ENCODE measurements around the gene C12orf42.

C12orf42 gene

GRCh38 chr12:103499571-103499970, 3.8 kb upstream of the C12orf42 start:
- no peak for DNase-seq (ENCODE audit: low read depth)
- no peak overlapping the region for H3K4me3 ChIP-seq (ENCODE audit: low read depth, low read length)

GRCh38 chr12:103498990-103499389, 3.2 kb upstream of the C12orf42 start:
- DNase-seq (ENCODE audit: low read depth) = no peak
- H3K4me3 ChIP-seq (ENCODE audit: low read depth, low read length) = no peak overlapping the region

GRCh38 chr12:103494734-103495468, 867 bp downstream of the C12orf42 start:
- H3K4me3 ChIP-seq (ENCODE audit: low read depth, low read length) = peak overlapping the region; percentile 33
- DNase-seq (ENCODE audit: low read depth) = no peak

- DNase-seq (ENCODE audit: low read depth) = no peak
- no peak overlapping the region for H3K4me3 ChIP-seq (ENCODE audit: low read depth, low read length)
Measured at GRCh38 chr12:103494051-103494733, 1.6 kb downstream of the C12orf42 start.

- DNase-seq (ENCODE audit: low read depth) = no peak
- no peak overlapping the region for H3K4me3 ChIP-seq (ENCODE audit: low read depth, low read length)
Measured at GRCh38 chr12:103493199-103493598, 2.6 kb downstream of the C12orf42 start.

GRCh38 chr12:103482365-103482764, 13.4 kb downstream of the C12orf42 start:
- DNase-seq (ENCODE audit: low read depth) = no peak
- no peak overlapping the region for H3K4me3 ChIP-seq (ENCODE audit: low read depth, low read length)

GRCh38 chr12:103475073-103475472, 20.7 kb downstream of the C12orf42 start:
- H3K4me3 ChIP-seq (ENCODE audit: low read depth, low read length) = no peak overlapping the region

GRCh38 chr12:103470664-103471063, 25.1 kb downstream of the C12orf42 start:
- no peak overlapping the region for H3K4me3 ChIP-seq (ENCODE audit: low read depth, low read length)
- no peak for DNase-seq (ENCODE audit: low read depth)

More at GRCh38 chr12:103475073-103475472, 20.7 kb downstream of the C12orf42 start:
- no peak for DNase-seq (ENCODE audit: low read depth)

- no peak for DNase-seq (ENCODE audit: low read depth)
Measured at GRCh38 chr12:103469719-103470118, 26.0 kb downstream of the C12orf42 start.

GRCh38 chr12:103468837-103469236, 26.9 kb downstream of the C12orf42 start:
- no peak overlapping the region for H3K4me3 ChIP-seq (ENCODE audit: low read depth, low read length)
- no peak for DNase-seq (ENCODE audit: low read depth)

More at GRCh38 chr12:103469719-103470118, 26.0 kb downstream of the C12orf42 start:
- no peak overlapping the region for H3K4me3 ChIP-seq (ENCODE audit: low read depth, low read length)

GRCh38 chr12:103462675-103463074, 33.1 kb downstream of the C12orf42 start:
- H3K4me3 ChIP-seq (ENCODE audit: low read depth, low read length) = no peak overlapping the region
- DNase-seq (ENCODE audit: low read depth) = no peak

GRCh38 chr12:103457471-103457870, 38.3 kb downstream of the C12orf42 start:
- DNase-seq (ENCODE audit: low read depth) = no peak
- no peak overlapping the region for H3K4me3 ChIP-seq (ENCODE audit: low read depth, low read length)

- no peak for DNase-seq (ENCODE audit: low read depth)
- no peak overlapping the region for H3K4me3 ChIP-seq (ENCODE audit: low read depth, low read length)
Measured at GRCh38 chr12:103456006-103456405, 39.8 kb downstream of the C12orf42 start.

- H3K4me3 ChIP-seq (ENCODE audit: low read depth, low read length) = no peak overlapping the region
- DNase-seq (ENCODE audit: low read depth) = no peak
Measured at GRCh38 chr12:103455020-103455763, 40.6 kb downstream of the C12orf42 start.

- no peak overlapping the region for H3K4me3 ChIP-seq (ENCODE audit: low read depth, low read length)
- DNase-seq (ENCODE audit: low read depth) = no peak
Measured at GRCh38 chr12:103444983-103445382, 50.8 kb downstream of the C12orf42 start.

GRCh38 chr12:103442822-103443221, 52.9 kb downstream of the C12orf42 start:
- no peak overlapping the region for H3K4me3 ChIP-seq (ENCODE audit: low read depth, low read length)
- DNase-seq (ENCODE audit: low read depth) = no peak

GRCh38 chr12:103442182-103442555, 53.6 kb downstream of the C12orf42 start:
- no peak for DNase-seq (ENCODE audit: low read depth)
- H3K4me3 ChIP-seq (ENCODE audit: low read depth, low read length) = no peak overlapping the region

GRCh38 chr12:103441437-103442181, 54.2 kb downstream of the C12orf42 start:
- DNase-seq (ENCODE audit: low read depth) = no peak

More at GRCh38 chr12:103441437-103442181, 54.2 kb downstream of the C12orf42 start:
- H3K4me3 ChIP-seq (ENCODE audit: low read depth, low read length) = no peak overlapping the region
